H54 (cell line): ENCODE data around the gene F12.
"Not testable (repeated sequence)": the region's sequence is repeated elsewhere in the genome, so short reads cannot be mapped to it uniquely, and the experiment has no call there.

Source experiments
- DNase-seq: peaks from one replicate; pipeline ENCODE4 v3.0.0; 2011; ENCODE audit warnings: low spot score, mixed read lengths; ENCODE audit not compliant: insufficient read length
- FAIRE-seq: peaks from 3 replicates; lab custom pipeline; 2011; peaks lifted over from hg19 to GRCh38; lab: Jason Lieb, UNC
- POLR2A ChIP-seq: IDR thresholded peaks from 2 replicates; pipeline ENCODE4 v1.6.1; 2011; ENCODE audit warnings: low read depth, mild to moderate bottlenecking, low read length

The F12 gene

DNA sequence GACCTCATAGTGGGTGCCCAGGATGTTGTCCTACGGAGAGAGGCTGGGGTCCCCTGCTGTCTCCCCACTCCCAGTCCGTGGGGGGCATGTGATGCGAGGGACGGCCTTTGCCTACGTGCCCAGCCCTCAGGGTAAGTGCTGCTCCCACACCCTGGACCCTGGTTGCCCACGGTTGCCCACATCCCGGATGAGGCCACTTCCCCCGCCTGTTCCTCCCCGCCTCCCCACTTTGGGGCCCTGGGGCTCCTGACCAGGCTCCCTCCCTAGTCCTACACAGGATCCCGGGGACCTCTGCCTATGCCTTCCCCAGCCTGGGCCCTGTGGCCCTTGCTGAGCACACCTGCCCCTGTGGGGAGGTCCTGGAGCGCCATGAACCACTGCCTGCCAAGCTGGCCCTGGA is 23.6 kb downstream of the F12 start:
- DNase-seq = no peak
- FAIRE-seq = no peak
- TF ChIP-seq POLR2A = no peak

DNA sequence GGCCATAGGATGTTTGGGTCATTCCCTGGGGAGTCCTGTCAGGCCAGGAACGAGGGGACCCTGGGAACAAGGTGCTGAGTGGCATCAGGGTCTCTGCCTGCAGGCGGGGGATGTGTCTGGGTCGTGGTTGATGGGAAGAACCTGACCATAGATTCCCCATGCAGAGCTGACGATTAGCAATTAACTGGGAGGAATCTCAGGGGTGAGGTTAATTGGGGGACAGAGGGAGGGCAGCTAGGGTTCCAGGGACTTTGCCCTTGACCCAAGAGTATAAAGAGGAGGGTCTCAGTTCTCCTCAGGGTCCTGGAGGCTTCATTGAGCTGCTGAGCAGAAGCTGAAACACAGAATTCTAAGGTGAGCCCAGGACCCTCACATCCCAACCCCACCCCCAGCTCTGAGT is 25.2 kb downstream of the F12 start, which contains the start of gene SLC34A1:
Gene SLC34A1, plus strand, starts transcription at position 301 of the 400 bp plus-strand sequence. CDS start 1,308 bp downstream, outside the sequence.
- FAIRE-seq (no peak), DNase-seq (no peak)
- TF ChIP-seq POLR2A = no peak

- TF ChIP-seq POLR2A = no peak
- DNase-seq (no peak), FAIRE-seq (no peak)
These were observed 26.2 kb downstream of the F12 start for GRCh38 chr5:177383181-177383580.

DNA sequence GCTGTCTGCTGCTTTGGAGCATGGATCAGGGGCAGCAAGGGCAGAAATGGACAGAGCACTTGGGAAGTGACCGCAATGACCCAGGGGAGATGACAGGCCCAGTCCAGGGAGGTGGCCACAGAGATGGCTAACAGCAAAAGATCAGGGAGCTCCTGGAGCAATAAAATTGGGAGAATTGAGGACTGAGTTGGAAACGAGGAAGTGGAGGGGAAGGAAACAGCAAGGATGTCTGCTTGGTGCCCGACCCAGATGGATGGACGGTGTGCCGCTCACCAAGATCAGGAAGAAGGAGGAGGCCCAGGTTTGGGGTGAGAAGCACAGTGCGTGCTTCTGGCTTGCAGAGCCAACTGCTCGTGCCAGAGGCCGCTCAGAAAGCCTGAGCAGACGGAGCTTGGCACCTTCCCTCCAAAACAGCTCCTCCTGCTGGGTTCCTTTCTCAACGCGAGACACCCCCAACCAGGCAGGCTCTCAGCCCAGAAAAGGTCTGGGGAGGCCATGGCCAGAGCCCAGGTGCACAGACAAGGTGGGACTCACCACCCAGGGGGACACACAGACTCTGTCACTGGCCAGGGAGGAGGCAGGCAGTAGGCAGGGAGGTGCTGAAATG is 26.8 kb downstream of the F12 start:
- no peak for DNase-seq
- no peak for TF ChIP-seq POLR2A
- FAIRE-seq = no peak

DNA sequence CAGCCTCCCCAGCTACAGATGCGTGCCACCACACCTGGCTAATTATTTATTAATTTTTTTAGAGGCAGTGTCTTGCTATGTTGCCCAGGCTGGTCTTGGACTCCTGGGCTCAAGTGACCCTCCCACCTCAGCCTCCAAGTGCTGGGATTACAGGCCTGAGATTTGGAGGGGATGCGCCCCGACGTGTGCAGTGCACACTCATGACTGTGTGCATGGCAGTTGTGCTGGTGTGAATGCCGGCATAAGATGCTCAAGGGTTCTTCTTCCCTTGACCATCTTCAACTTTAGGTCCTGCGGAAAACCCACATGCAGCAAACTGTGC is 28.6 kb downstream of the F12 start:
- FAIRE-seq (no peak), DNase-seq (no peak)
- no peak for TF ChIP-seq POLR2A

- FAIRE-seq (peak; percentile 15), DNase-seq (peak; percentile 85)
- TF ChIP-seq POLR2A = no peak
These were observed 30.2 kb downstream of the F12 start for GRCh38 chr5:177378884-177379883.

DNA sequence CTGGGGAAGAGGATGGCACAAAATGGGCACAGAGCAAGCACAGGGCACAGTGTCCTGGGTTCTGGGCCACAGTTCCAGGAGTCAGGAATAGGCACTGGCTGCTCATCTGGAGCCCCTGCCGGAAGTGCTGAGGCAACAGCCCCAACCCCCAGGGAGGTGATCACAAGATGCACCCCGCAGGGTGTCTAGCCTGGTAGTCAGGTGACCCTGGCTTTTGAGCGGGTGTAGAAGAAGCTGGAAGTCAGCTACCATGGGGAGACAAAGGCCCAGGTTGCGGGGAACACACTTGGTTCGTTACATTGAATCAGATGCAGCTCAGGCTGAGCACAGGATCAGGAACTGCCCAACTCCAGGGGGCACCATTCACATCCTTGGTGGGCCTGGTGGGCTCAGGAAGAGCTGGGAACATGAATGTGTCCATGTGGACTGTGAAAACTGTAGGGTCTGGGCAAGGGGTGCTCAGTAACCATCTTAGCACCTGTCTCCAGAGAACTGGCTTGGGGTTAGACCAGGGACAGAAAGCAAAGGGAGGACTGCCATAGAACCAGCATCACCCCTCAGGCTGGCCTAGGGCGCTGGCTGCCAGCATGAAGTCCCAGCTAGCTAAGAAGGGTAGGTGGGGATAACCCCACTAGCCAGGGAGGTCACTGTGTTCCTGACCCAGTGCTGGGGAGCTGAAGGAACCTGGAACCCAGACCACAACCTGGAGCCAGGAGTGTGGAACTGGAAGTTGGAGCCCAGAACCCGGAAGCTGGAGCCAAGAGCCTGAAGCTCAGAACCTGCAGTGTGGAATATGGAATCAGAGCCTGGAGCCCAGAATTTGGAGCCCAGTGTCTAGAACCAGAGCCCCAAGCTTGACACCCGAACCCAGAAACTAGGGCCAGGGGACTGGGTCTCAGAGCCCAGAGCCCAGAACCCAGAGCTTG is 31.2 kb downstream of the F12 start:
- no peak for TF ChIP-seq POLR2A
- no peak for DNase-seq
- FAIRE-seq = no peak

DNA sequence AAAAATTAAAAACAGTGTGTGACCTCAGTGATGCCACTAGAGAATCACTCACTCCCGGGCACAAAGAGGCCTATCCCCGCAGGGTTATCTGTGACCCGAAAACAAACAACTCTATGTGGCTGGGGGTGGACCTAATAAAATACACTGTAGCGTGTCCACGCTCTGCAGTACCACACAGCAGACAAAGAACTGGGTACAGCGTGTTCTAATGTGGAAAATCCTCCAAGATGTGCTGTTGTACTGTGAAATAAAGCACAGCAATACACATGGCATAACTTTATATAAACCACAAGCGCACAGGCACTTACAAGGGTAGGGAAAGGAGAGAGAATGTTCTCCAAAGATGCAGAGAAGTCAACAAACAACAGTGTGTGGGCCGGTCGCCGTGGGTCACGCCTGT is 33.3 kb downstream of the F12 start:
- FAIRE-seq (no peak), DNase-seq (no peak)
- TF ChIP-seq POLR2A = no peak

DNA sequence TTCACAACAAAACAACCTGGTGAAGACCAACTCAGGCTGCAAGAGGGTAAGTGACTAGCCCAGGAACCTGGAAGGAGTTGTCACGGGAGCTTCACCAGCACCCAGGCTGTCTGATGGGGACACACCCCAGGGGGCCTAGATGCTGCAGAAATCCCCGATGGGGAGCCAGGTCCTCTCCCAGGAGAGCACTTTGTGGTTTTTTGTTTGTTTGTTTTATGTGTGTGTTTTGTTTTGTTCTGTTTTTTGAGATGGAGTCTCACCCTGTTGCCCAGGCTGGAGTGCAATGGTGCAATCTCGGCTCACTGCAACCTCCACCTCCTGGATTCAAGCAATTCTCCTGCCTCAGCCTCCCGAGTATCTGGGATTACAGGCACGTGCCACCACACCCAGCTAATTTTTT is 33.8 kb downstream of the F12 start:
- DNase-seq, FAIRE-seq: not testable (repeated sequence)

DNA sequence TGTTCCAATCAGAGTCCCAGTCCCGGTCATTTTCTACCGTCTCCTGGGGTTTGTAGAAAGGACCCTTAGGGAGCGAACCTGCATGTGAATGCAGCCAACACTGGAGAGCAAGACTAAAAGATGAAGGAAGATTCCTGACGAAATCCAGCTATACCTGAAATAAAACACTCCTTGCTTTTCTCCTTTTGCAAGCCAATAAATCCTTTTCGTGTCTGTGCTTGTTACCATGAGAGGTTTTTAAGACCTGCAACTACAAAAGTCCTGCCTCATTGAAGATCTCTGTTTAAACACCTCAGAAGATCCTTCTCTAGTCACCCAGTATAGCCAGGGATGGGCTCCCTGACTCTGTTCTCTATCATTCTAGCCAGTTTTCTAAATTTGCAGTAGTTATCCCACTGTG is 35.2 kb downstream of the F12 start:
- no peak for TF ChIP-seq POLR2A
- no peak for FAIRE-seq
- no peak for DNase-seq

GRCh38 chr5:177373806-177374205 is 35.6 kb downstream of the F12 start:
- FAIRE-seq = no peak
- no peak for TF ChIP-seq POLR2A
- DNase-seq = no peak

DNA sequence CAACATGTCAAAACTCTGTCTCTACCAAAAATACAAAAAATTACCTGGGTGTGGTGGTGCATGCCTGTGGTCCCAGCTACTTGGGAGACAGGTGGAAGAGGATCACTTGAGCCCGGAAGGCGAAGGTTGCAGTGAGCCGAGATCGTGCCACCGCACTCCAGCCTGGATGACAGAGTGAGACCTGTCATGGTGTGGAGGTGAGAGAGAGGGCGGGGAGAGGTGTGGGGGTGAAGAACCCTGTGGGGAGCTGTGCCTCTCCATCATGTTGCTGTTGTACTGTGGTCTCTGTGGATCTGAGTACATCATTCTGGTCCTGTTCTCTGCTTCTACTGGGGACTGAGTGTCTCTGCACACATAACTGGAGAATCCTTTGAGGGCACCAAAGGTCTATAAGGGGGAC is 36.5 kb downstream of the F12 start:
- TF ChIP-seq POLR2A = no peak
- FAIRE-seq (no peak), DNase-seq (no peak)

GRCh38 chr5:177372034-177372896 is 37.1 kb downstream of the F12 start:
- TF ChIP-seq POLR2A = no peak
- FAIRE-seq (no peak), DNase-seq (no peak)
